HepG2 (cell line): ENCODE measurements around the gene PPM1G. TPM values are rescaled to one million over a fixed set of nuclear protein-coding genes. Genes with fewer than 3 reads are reported as not detected.

Experiments used
- ARID2 ChIP-seq: sonication (generic); formaldehyde crosslinking; IDR thresholded peaks from 2 replicates; pipeline ENCODE4 v1.8.1; 2022; ENCODE audit warnings: mild to moderate bottlenecking, missing genetic modification reagents, borderline replicate concordance
- ARNT2 ChIP-seq: sonication (generic); formaldehyde crosslinking; IDR thresholded peaks from 2 replicates; pipeline ENCODE4 v1.8.0; 2022; ENCODE audit warnings: mild to moderate bottlenecking, low read depth, missing genetic modification reagents, moderate library complexity
- CC2D1A ChIP-seq: sonication (generic); formaldehyde crosslinking; IDR thresholded peaks from 2 replicates; pipeline ENCODE4 v1.8.1; 2023; ENCODE audit warnings: mild to moderate bottlenecking, missing genetic modification reagents
- EZH2 ChIP-seq: conservative IDR thresholded peaks from 2 replicates; pipeline ENCODE4 v1.6.1; 2012; ENCODE audit warnings: mild to moderate bottlenecking, low read depth, low read length, moderate library complexity
- HDAC6 ChIP-seq: fragments of 200-600 bp; sonication (generic); IDR thresholded peaks from 2 replicates; pipeline ENCODE4 v1.7.0; 2017; ENCODE audit warnings: mild to moderate bottlenecking, antibody characterized with exemption, low read length, low read depth
- RBAK ChIP-seq: sonication (generic); formaldehyde crosslinking; IDR thresholded peaks from 2 replicates; pipeline ENCODE4 v1.5.1; 2020; ENCODE audit warnings: mild to moderate bottlenecking, missing genetic modification reagents
- TCF7L2 ChIP-seq: IDR thresholded peaks from 2 replicates; pipeline ENCODE4 v1.6.1; 2011; ENCODE audit warnings: mild to moderate bottlenecking, low read depth, low read length, moderate library complexity
- ZBTB21 ChIP-seq: sonication (generic); formaldehyde crosslinking; IDR thresholded peaks from 2 replicates; pipeline ENCODE4 v1.4.0; 2020; ENCODE audit warnings: missing genetic modification reagents
- ZBTB42 ChIP-seq: sonication (generic); formaldehyde crosslinking; IDR thresholded peaks from 2 replicates; pipeline ENCODE4 v1.5.0; 2020; ENCODE audit warnings: mild to moderate bottlenecking, missing genetic modification reagents
- ZKSCAN8 ChIP-seq: IDR thresholded peaks from 2 replicates; pipeline ENCODE4 v1.6.1; 2016; ENCODE audit warnings: borderline replicate concordance, missing genetic modification reagents, missing compliant biosample characterization
- ZNF282 ChIP-seq: fragments of 450-650 bp; IDR thresholded peaks from 2 replicates; pipeline ENCODE4 v1.6.1; 2018; ENCODE audit not compliant: partially characterized antibody
- ZNF350 ChIP-seq: sonication (generic); formaldehyde crosslinking; IDR thresholded peaks from 2 replicates; pipeline ENCODE4 v1.4.0; 2020; ENCODE audit warnings: mild to moderate bottlenecking, low read depth, missing genetic modification reagents, borderline replicate concordance
- ZNF709 ChIP-seq: sonication (generic); formaldehyde crosslinking; IDR thresholded peaks from 2 replicates; pipeline ENCODE4 v1.5.0; 2020; ENCODE audit warnings: mild to moderate bottlenecking, missing genetic modification reagents
- polyA plus RNA-seq, 8 experiments: library from polyadenylated mRNA; depleted of rRNA in 3 of 8; stranded (reverse) in 7 of 8; unstranded in 1 of 8; fragments of >200 nt; fragmentation: Illumina TruSeq in 4 of 8; extraction: Trizol in 4 of 8; gene quantifications; 2 replicates each; pipeline versions ENCODE4 v1.2.1 to v1.2.3, GENCODE V29; 2011 to 2016; ENCODE audit warnings: low read depth in 4 of 8, missing spikeins in 1 of 8, mixed read lengths in 1 of 8; ENCODE audit not compliant: insufficient read depth in 1 of 8
- total RNA-seq, 5 experiments: library from RNA; depleted of rRNA; stranded (reverse); fragments of >200 nt; fragmentation: Illumina TruSeq; extraction: Trizol; gene quantifications; 2 replicates each; pipeline ENCODE4 v1.2.3, GENCODE V29; 2016; ENCODE audit warnings: low read depth in 1 of 5
- TF ChIP-seq, protein P1 (sequence below): sonication (generic); formaldehyde crosslinking; IDR thresholded peaks from 2 replicates; pipeline ENCODE4 v1.9.0; 2021; ENCODE audit warnings: missing genetic modification reagents, borderline replicate concordance
- TF ChIP-seq, protein P2 (sequence below): sonication (generic); formaldehyde crosslinking; IDR thresholded peaks from 2 replicates; pipeline ENCODE4 v1.4.0; 2020; ENCODE audit warnings: missing genetic modification reagents
- TF ChIP-seq, protein P3 (sequence below): IDR thresholded peaks from 2 replicates; pipeline ENCODE4 v1.6.1; 2016; ENCODE audit warnings: missing compliant biosample characterization, missing genetic modification reagents, borderline replicate concordance
- TF ChIP-seq, protein P4 (sequence below): sonication (generic); formaldehyde crosslinking; IDR thresholded peaks from 2 replicates; pipeline ENCODE4 v1.4.0; 2020; ENCODE audit warnings: missing genetic modification reagents
- TF ChIP-seq, protein P5 (sequence below): sonication (generic); formaldehyde crosslinking; IDR thresholded peaks from 2 replicates; pipeline ENCODE4 v1.8.0; 2023; ENCODE audit warnings: mild to moderate bottlenecking, missing genetic modification reagents
- TF ChIP-seq, protein P6 (sequence below): sonication (generic); formaldehyde crosslinking; IDR thresholded peaks from 2 replicates; pipeline ENCODE4 v1.4.0; 2020; ENCODE audit warnings: mild to moderate bottlenecking, missing genetic modification reagents
- TF ChIP-seq, protein P7 (sequence below): sonication (generic); formaldehyde crosslinking; IDR thresholded peaks from 2 replicates; pipeline ENCODE4 v1.9.0; 2022; ENCODE audit warnings: missing genetic modification reagents, mild to moderate bottlenecking, borderline replicate concordance

Gene PPM1G
- total and polyA plus RNA-seq, 2 of the 13 experiments (the other 11 are each of a cell fraction or from before 2014, with no cell fraction given), result 58.2 to 213 TPM

DNA sequence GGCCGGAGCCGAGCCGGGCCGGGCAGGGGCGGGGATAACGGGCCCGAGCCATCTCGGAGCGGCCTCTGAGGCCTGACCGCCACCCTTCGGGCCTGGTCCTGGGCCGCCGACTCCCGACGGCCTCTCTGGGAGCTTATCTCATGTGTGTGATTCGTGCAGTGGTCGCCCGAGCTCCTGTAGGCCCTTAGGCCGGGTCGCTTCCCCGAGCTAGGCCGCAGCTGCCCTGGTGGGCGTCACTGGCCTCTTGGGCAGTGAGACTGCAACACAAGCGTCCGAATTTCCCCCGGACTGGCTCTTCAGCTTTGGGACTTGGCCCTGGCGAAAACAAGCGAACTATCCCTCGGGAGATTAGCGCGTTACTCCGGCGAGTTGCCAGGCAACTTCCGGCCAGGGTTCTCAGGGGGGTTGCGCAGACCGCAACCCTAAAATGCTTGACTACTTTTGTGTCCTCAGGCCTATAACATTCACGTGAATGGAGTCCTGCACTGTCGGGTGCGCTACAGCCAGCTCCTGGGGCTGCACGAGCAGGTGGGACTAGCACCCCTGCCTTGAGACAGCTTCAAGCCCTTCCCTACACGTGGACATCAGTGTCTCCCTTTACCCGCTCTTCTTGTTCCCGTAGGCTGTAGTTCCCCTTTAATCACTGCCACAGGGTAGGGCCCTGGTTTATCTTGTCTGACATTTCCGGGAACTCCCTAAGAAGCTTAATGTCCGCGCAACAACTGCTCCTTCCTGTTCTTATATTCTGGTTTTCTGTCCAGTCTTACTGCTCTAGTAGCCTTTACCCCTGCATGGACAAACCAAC lies 38.4 kb downstream of the PPM1G start (continued):
- TF ChIP-seq, protein P1, sequence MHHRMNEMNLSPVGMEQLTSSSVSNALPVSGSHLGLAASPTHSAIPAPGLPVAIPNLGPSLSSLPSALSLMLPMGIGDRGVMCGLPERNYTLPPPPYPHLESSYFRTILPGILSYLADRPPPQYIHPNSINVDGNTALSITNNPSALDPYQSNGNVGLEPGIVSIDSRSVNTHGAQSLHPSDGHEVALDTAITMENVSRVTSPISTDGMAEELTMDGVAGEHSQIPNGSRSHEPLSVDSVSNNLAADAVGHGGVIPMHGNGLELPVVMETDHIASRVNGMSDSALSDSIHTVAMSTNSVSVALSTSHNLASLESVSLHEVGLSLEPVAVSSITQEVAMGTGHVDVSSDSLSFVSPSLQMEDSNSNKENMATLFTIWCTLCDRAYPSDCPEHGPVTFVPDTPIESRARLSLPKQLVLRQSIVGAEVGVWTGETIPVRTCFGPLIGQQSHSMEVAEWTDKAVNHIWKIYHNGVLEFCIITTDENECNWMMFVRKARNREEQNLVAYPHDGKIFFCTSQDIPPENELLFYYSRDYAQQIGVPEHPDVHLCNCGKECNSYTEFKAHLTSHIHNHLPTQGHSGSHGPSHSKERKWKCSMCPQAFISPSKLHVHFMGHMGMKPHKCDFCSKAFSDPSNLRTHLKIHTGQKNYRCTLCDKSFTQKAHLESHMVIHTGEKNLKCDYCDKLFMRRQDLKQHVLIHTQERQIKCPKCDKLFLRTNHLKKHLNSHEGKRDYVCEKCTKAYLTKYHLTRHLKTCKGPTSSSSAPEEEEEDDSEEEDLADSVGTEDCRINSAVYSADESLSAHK (CRISPR knock-in tag), result no peak; the same call in 1 of the 2 replicates
- TF ChIP-seq ZNF350, result peak; percentile 16; the same call in 1 of the 2 replicates
- no peak for TF ChIP-seq ZNF282
- TF ChIP-seq TCF7L2, result no peak
- peak; percentile 85; the same call in 1 of the 2 replicates for TF ChIP-seq ZBTB42 (CRISPR knock-in tag)
- no peak; the same call in 1 of the 2 replicates for TF ChIP-seq ZNF709 (CRISPR knock-in tag)
- no peak; the same call in 1 of the 2 replicates for TF ChIP-seq ZBTB21 (CRISPR knock-in tag)
- no peak for TF ChIP-seq ARNT2 (CRISPR knock-in tag)
- TF ChIP-seq HDAC6, result no peak
- TF ChIP-seq, protein P2, sequence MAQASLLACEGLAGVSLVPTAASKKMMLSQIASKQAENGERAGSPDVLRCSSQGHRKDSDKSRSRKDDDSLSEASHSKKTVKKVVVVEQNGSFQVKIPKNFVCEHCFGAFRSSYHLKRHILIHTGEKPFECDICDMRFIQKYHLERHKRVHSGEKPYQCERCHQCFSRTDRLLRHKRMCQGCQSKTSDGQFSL, result no peak
- TF ChIP-seq, protein P3, sequence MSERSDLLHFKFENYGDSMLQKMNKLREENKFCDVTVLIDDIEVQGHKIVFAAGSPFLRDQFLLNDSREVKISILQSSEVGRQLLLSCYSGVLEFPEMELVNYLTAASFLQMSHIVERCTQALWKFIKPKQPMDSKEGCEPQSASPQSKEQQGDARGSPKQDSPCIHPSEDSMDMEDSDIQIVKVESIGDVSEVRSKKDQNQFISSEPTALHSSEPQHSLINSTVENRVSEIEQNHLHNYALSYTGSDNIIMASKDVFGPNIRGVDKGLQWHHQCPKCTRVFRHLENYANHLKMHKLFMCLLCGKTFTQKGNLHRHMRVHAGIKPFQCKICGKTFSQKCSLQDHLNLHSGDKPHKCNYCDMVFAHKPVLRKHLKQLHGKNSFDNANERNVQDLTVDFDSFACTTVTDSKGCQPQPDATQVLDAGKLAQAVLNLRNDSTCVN (CRISPR knock-in tag), result no peak
- no peak for TF ChIP-seq CC2D1A (CRISPR knock-in tag)
- TF ChIP-seq, protein P4, sequence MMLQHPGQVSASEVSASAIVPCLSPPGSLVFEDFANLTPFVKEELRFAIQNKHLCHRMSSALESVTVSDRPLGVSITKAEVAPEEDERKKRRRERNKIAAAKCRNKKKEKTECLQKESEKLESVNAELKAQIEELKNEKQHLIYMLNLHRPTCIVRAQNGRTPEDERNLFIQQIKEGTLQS (CRISPR knock-in tag), result no peak
- TF ChIP-seq, protein P5, sequence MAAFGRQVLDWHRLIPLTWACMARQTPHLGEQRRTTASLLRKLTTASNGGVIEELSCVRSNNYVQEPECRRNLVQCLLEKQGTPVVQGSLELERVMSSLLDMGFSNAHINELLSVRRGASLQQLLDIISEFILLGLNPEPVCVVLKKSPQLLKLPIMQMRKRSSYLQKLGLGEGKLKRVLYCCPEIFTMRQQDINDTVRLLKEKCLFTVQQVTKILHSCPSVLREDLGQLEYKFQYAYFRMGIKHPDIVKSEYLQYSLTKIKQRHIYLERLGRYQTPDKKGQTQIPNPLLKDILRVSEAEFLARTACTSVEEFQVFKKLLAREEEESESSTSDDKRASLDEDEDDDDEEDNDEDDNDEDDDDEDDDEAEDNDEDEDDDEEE (CRISPR knock-in tag), result no peak; the same call in none of the 2 replicates
- TF ChIP-seq, protein P6, sequence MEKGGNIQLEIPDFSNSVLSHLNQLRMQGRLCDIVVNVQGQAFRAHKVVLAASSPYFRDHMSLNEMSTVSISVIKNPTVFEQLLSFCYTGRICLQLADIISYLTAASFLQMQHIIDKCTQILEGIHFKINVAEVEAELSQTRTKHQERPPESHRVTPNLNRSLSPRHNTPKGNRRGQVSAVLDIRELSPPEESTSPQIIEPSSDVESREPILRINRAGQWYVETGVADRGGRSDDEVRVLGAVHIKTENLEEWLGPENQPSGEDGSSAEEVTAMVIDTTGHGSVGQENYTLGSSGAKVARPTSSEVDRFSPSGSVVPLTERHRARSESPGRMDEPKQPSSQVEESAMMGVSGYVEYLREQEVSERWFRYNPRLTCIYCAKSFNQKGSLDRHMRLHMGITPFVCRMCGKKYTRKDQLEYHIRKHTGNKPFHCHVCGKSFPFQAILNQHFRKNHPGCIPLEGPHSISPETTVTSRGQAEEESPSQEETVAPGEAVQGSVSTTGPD (CRISPR knock-in tag), result no peak
- TF ChIP-seq ARID2 (CRISPR knock-in tag), result no peak; the same call in 1 of the 2 replicates
- TF ChIP-seq, protein P7, sequence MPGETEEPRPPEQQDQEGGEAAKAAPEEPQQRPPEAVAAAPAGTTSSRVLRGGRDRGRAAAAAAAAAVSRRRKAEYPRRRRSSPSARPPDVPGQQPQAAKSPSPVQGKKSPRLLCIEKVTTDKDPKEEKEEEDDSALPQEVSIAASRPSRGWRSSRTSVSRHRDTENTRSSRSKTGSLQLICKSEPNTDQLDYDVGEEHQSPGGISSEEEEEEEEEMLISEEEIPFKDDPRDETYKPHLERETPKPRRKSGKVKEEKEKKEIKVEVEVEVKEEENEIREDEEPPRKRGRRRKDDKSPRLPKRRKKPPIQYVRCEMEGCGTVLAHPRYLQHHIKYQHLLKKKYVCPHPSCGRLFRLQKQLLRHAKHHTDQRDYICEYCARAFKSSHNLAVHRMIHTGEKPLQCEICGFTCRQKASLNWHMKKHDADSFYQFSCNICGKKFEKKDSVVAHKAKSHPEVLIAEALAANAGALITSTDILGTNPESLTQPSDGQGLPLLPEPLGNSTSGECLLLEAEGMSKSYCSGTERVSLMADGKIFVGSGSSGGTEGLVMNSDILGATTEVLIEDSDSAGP (CRISPR knock-in tag), result no peak; the same call in 1 of the 2 replicates
- TF ChIP-seq RBAK, result no peak
- TF ChIP-seq ZKSCAN8, result no peak
- TF ChIP-seq EZH2, result no peak
